ENCODE results near the gene SLC25A6. TPM values are rescaled to one million over a fixed set of nuclear protein-coding genes. Genes with fewer than 3 reads are reported as not detected.

Gene SLC25A6
- total RNA-seq, 1 experiment from 2014 or later: 161 TPM

DNA sequence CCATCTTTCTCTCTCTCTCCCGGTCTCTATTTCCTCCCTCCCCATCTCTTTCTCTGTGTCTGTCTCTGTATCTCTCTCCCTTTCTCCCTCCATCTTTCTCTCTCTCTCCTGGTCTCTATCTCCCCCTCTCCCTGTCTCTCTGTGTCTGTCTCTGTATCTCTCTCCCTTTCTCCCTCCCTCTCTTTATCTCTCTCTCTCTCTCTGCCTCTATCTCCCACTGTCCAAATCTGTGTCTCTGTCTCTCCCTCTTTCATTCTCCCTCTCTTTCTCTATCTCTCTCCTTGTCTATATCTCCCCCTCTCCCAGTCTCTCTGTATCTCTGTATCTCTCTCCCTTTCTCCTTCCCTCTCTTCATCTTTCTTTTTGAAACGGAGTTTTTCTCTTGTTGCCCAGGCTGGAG, 31.7 kb downstream of the SLC25A6 start:
- Mint-ChIP-seq H3K9me3 (ENCODE audit: low read depth, unreplicated experiment) (peaks cover 7% of the 10 kb centered on the region), H3K36me3 (ENCODE audit: insufficient read depth, unreplicated experiment) (peaks cover 10% of the 10 kb centered on the region), H3K4me1 (ENCODE audit: low read depth, unreplicated experiment) (peaks cover 11% of the 10 kb centered on the region), H3K27me3 (ENCODE audit: unreplicated experiment) (peaks cover 34% of the 10 kb centered on the region), H3K4me3 (ENCODE audit: low read depth, unreplicated experiment) (no peak overlapping the region), H3K27ac (ENCODE audit: unreplicated experiment) (no peak overlapping the region)
- TF ChIP-seq, protein P1, sequence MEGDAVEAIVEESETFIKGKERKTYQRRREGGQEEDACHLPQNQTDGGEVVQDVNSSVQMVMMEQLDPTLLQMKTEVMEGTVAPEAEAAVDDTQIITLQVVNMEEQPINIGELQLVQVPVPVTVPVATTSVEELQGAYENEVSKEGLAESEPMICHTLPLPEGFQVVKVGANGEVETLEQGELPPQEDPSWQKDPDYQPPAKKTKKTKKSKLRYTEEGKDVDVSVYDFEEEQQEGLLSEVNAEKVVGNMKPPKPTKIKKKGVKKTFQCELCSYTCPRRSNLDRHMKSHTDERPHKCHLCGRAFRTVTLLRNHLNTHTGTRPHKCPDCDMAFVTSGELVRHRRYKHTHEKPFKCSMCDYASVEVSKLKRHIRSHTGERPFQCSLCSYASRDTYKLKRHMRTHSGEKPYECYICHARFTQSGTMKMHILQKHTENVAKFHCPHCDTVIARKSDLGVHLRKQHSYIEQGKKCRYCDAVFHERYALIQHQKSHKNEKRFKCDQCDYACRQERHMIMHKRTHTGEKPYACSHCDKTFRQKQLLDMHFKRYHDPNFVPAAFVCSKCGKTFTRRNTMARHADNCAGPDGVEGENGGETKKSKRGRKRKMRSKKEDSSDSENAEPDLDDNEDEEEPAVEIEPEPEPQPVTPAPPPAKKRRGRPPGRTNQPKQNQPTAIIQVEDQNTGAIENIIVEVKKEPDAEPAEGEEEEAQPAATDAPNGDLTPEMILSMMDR (IDR thresholded peaks at IDR 0.05; ENCODE audit: unreplicated experiment): no peak
- CTCF ChIA-PET: no interaction called here
- no TSS peak for BruUV-seq (replicated peaks)
- DNase-seq: no peak
- intact Hi-C loops (cut with micrococcal nuclease; ENCODE audit: unreplicated experiment): no loop called here

DNA sequence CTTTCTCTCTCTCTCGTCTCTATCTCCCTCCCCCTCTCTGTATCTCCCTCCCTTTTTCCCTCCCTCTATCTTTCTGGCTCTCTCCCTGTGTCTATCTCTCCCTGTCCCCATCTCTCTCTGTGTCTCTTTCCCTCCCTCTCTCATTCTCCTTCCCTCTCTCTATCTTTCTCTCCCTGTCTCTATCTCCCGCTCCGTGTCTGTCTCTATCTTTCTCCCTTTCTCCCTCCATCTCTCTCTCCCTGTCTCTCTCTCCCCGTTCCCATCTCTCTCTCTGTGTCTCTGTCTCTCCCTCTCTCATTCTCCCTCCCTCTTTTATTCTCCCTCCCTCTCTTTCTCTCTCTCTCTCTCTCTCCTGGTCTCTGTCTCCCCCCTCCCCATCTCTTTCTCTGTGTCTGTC, 32.4 kb downstream of the SLC25A6 start:
- H3K4me3 Mint-ChIP-seq (ENCODE audit: low read depth, unreplicated experiment): no peak overlapping the region
- intact Hi-C loops (cut with micrococcal nuclease; ENCODE audit: unreplicated experiment): no loop called here
- TF ChIP-seq, protein P1 (IDR thresholded peaks at IDR 0.05; ENCODE audit: unreplicated experiment): no peak
- H3K9me3 Mint-ChIP-seq (ENCODE audit: low read depth, unreplicated experiment): peaks cover 7% of the 10 kb centered on the region
- CTCF ChIA-PET: no interaction called here
- peaks cover 11% of the 10 kb centered on the region for H3K4me1 Mint-ChIP-seq (ENCODE audit: low read depth, unreplicated experiment)
- H3K27me3 Mint-ChIP-seq (ENCODE audit: unreplicated experiment): peaks cover 34% of the 10 kb centered on the region
- peaks cover 10% of the 10 kb centered on the region for H3K36me3 Mint-ChIP-seq (ENCODE audit: insufficient read depth, unreplicated experiment)
- BruUV-seq (replicated peaks): no TSS peak
- no peak for DNase-seq
- H3K27ac Mint-ChIP-seq (ENCODE audit: unreplicated experiment): no peak overlapping the region

DNA sequence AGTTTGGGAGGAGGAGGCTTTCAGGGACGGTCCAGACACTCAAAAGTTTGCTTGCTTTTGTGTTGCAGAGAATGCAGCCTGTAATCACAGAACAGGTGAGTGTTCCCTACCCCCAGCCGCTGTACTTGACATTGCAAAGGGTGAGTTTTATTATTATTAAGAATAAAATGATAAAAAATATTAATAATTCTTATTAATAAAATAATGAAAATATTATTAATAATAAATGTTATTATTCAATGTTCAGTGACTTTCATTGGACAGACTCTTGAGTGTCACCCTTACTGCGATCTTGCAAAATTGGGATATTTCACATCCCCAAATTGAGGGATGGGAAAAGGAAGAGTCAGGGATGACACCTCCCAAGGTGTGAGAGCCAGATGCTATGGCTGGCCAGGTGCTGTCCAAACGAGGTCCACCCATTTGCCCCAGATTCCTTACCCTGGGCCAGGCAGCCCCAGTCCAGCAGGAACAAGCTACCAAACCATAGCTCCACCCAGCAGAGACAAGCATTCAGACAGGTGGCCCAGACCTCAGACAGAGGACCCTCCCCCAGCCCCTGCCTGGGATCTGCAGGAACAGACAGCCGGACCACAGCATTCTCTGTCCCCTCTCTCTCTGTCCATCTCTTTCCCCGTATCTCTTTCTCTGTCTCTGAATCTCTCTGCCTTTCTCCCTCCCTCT, 33.0 kb downstream of the SLC25A6 start:
- peaks cover 11% of the 10 kb centered on the region for H3K4me1 Mint-ChIP-seq (ENCODE audit: low read depth, unreplicated experiment)
- peaks cover 7% of the 10 kb centered on the region for H3K9me3 Mint-ChIP-seq (ENCODE audit: low read depth, unreplicated experiment)
- H3K36me3 Mint-ChIP-seq (ENCODE audit: insufficient read depth, unreplicated experiment): peaks cover 15% of the 10 kb centered on the region
- no peak overlapping the region for H3K27ac Mint-ChIP-seq (ENCODE audit: unreplicated experiment)
- BruUV-seq (replicated peaks): no TSS peak
- H3K27me3 Mint-ChIP-seq (ENCODE audit: unreplicated experiment): peaks cover 34% of the 10 kb centered on the region
- intact Hi-C loops (cut with micrococcal nuclease; ENCODE audit: unreplicated experiment): no loop called here
- TF ChIP-seq, protein P1 (IDR thresholded peaks at IDR 0.05; ENCODE audit: unreplicated experiment): no peak
- no peak for DNase-seq
- no peak overlapping the region for H3K4me3 Mint-ChIP-seq (ENCODE audit: low read depth, unreplicated experiment)
- CTCF ChIA-PET: no interaction called here

DNA sequence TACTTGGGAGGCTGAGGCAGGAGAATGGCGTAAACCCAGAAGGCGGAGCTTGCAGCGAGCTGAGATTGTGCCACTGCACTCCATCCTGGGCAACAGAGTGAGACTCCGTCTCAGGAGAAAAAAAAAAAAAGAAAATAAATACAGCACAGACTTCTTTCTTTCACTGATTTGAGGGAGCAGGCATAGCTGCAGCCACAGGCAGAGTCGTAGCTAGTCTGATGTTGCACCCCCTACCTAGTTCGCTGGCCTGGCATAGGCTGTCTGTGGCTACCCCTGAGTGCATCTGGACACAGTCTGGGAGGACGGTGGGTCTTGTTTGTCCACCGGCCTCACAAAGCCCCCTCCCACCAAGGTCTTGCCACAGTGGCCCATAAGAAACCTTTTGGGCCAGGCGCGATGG, 33.9 kb downstream of the SLC25A6 start:
- no peak overlapping the region for H3K27ac Mint-ChIP-seq (ENCODE audit: unreplicated experiment)
- TF ChIP-seq, protein P1 (IDR thresholded peaks at IDR 0.05; ENCODE audit: unreplicated experiment): no peak
- no peak overlapping the region for H3K4me3 Mint-ChIP-seq (ENCODE audit: low read depth, unreplicated experiment)
- H3K27me3 Mint-ChIP-seq (ENCODE audit: unreplicated experiment): peaks cover 34% of the 10 kb centered on the region
- DNase-seq: no peak
- peaks cover 15% of the 10 kb centered on the region for H3K36me3 Mint-ChIP-seq (ENCODE audit: insufficient read depth, unreplicated experiment)
- intact Hi-C loops (cut with micrococcal nuclease; ENCODE audit: unreplicated experiment): no loop called here
- peaks cover 7% of the 10 kb centered on the region for H3K9me3 Mint-ChIP-seq (ENCODE audit: low read depth, unreplicated experiment)
- CTCF ChIA-PET: no interaction called here
- H3K4me1 Mint-ChIP-seq (ENCODE audit: low read depth, unreplicated experiment): peaks cover 11% of the 10 kb centered on the region
- no TSS peak for BruUV-seq (replicated peaks)
